Cardiac muscle cell (in vitro differentiated cells and primary cell): ENCODE results near the gene TEDC1. TPM values are rescaled to one million over a fixed set of nuclear protein-coding genes. Genes with fewer than 3 reads are reported as not detected.
A peak's percentile ranks its signal among the peaks of the same experiment; 100 is the strongest.

Source experiments
- DNase-seq, 2 donors: peaks; one replicate each; pipeline versions ENCODE4 v3.0.0 to v3.0.0-alpha.2; 2010 to 2017; ENCODE audit warnings: low read depth in 1 of 2, low spot score in 1 of 2
- H3K27ac ChIP-seq: fragments of 200-600 bp; sonication (generic); 2 replicates; pipeline ENCODE4 v1.5.1; 2016
- H3K27me3 ChIP-seq: fragments of 200-600 bp; sonication (generic); 2 replicates; pipeline ENCODE4 v1.6.0; 2016; ENCODE audit warnings: control low read depth
- H3K36me3 ChIP-seq: fragments of 200-600 bp; sonication (generic); 2 replicates; pipeline ENCODE4 v1.5.1; 2016; ENCODE audit warnings: control low read depth
- H3K4me1 ChIP-seq: fragments of 200-600 bp; sonication (generic); 2 replicates; pipeline ENCODE4 v1.8.1; 2017; ENCODE audit warnings: low read depth, mild to moderate bottlenecking, mixed run types
- H3K4me3 ChIP-seq: fragments of 200-600 bp; sonication (generic); 2 replicates; pipeline ENCODE4 v1.5.1; 2016; ENCODE audit warnings: mild to moderate bottlenecking
- H3K9me3 ChIP-seq: fragments of 200-600 bp; sonication (generic); 2 replicates; pipeline ENCODE4 v1.5.1; 2017; ENCODE audit warnings: low read depth, mild to moderate bottlenecking, control low read depth
- CTCF ChIP-seq: IDR thresholded peaks from 2 replicates; pipeline ENCODE4 v1.5.1; 2012; ENCODE audit warnings: low read depth, mild to moderate bottlenecking, low read length
- polyA plus RNA-seq: library from polyadenylated mRNA; unstranded; fragments of >200 nt; fragmentation: Nextera tagmentation; extraction: Ambion mirVana; gene quantifications from 2 replicates; pipeline ENCODE4 v1.2.1, GENCODE V29; 2016
- total RNA-seq: library from RNA; depleted of rRNA; stranded (reverse); fragments of >200 nt; gene quantifications from 2 replicates; pipeline ENCODE4 v1.2.3, GENCODE V29; 2016

TEDC1 gene
- total and polyA plus RNA-seq, 2 experiments from 2014 or later: 27.4 to 33.0 TPM

- Histone ChIP-seq H3K27me3 (peaks cover 2% of the 10 kb centered on the region), H3K36me3 (peaks cover 3% of the 10 kb centered on the region), H3K4me3 (no peak overlapping the region), H3K4me1 (peaks cover 62% of the 10 kb centered on the region), H3K9me3 (no peaks in the 10 kb centered on the region), H3K27ac (peak overlapping the region; percentile 1)
- DNase-seq: peak in 1 of 2 donors; percentile 19
- no peak for TF ChIP-seq CTCF
These were observed 6.7 kb upstream of the TEDC1 start for GRCh38 chr14:105484069-105484996.

- Histone ChIP-seq H3K27ac (peak overlapping the region; percentile 53), H3K36me3 (no peaks in the 10 kb centered on the region), H3K4me1 (peaks cover 63% of the 10 kb centered on the region), H3K27me3 (no peaks in the 10 kb centered on the region), H3K4me3 (no peak overlapping the region), H3K9me3 (no peaks in the 10 kb centered on the region)
- DNase-seq: no peak
- no peak for TF ChIP-seq CTCF
These were observed 6.1 kb upstream of the TEDC1 start for GRCh38 chr14:105484997-105485393.

GRCh38 chr14:105485739-105486162, 5.3 kb upstream of the TEDC1 start:
- Histone ChIP-seq H3K4me1 (peaks cover 63% of the 10 kb centered on the region), H3K4me3 (no peak overlapping the region), H3K36me3 (no peaks in the 10 kb centered on the region), H3K27me3 (no peaks in the 10 kb centered on the region), H3K27ac (peak overlapping the region; percentile 53), H3K9me3 (no peaks in the 10 kb centered on the region)
- peak; percentile 17 for TF ChIP-seq CTCF
- DNase-seq: peak; percentile 21 to 71

GRCh38 chr14:105486163-105486973, 4.7 kb upstream of the TEDC1 start, which contains the start of gene CRIP1:
Gene CRIP1, plus strand, starts transcription at chr14:105486886. Its CDS starts 374 bp downstream, at chr14:105487260.
- no peak for TF ChIP-seq CTCF
- H3K4me1 ChIP-seq: peaks cover 58% of the 10 kb centered on the region

GRCh38 chr14:105486974-105487448, 4.0 kb upstream of the TEDC1 start:
- Histone ChIP-seq H3K36me3 (no peaks in the 10 kb centered on the region), H3K27ac (peak overlapping the region; percentile 92), H3K4me1 (peaks cover 52% of the 10 kb centered on the region), H3K27me3 (no peaks in the 10 kb centered on the region), H3K9me3 (no peaks in the 10 kb centered on the region), H3K4me3 (peak overlapping the region; percentile 26)
- no peak for TF ChIP-seq CTCF
- DNase-seq: no peak

More at GRCh38 chr14:105486163-105486973, 4.7 kb upstream of the TEDC1 start, which contains the start of gene CRIP1:
- Histone ChIP-seq H3K4me3 (peak within 1 kb of the TSS; percentile 26), H3K27me3 (no peaks in the 10 kb centered on the region), H3K9me3 (no peaks in the 10 kb centered on the region), H3K27ac (peak within 1 kb of the TSS; percentile 92), H3K36me3 (no peaks in the 10 kb centered on the region)
- no peak for DNase-seq
